Measurements from ENCODE around the gene WDR74. TPM values are rescaled to one million over a fixed set of nuclear protein-coding genes. Genes with fewer than 3 reads are reported as not detected.

The WDR74 gene
- total and polyA plus RNA-seq, 9 of the 15 experiments (the other 6 are each of a cell fraction or from before 2014, with no cell fraction given) = 32.7 to 210 (median 114) TPM

- TF ChIP-seq ZNF407 (IDR thresholded peaks at IDR 0.05; ENCODE audit: low read depth) (no peak), FOXO4 (CRISPR knock-in tag; IDR thresholded peaks at IDR 0.05) (no peak), RUNX1 (IDR thresholded peaks at IDR 0.05; ENCODE audit: low read depth) (no peak), DNMT1 (IDR thresholded peaks at IDR 0.05) (no peak), ZNF444 (CRISPR knock-in tag; IDR thresholded peaks at IDR 0.05) (no peak), ZNF175 (CRISPR knock-in tag; IDR thresholded peaks at IDR 0.05; ENCODE audit: low read depth) (no peak), ILK (tag; IDR thresholded peaks at IDR 0.05; ENCODE audit: borderline replicate concordance, low read depth) (no peak), KLF1 (tag; IDR thresholded peaks at IDR 0.05) (peak; percentile 41; the same call in 1 of the 2 replicates), LCOR (CRISPR knock-in tag; IDR thresholded peaks at IDR 0.05) (peak; percentile 93), CBX2 (IDR thresholded peaks at IDR 0.05; ENCODE audit: insufficient read depth, low read length, poor library complexity, severe bottlenecking) (no peak), OTX1 (CRISPR knock-in tag; IDR thresholded peaks at IDR 0.05) (peak; percentile 91), PHB2 (IDR thresholded peaks at IDR 0.05; ENCODE audit: low read depth) (no peak)
- TF ChIP-seq, protein P1, sequence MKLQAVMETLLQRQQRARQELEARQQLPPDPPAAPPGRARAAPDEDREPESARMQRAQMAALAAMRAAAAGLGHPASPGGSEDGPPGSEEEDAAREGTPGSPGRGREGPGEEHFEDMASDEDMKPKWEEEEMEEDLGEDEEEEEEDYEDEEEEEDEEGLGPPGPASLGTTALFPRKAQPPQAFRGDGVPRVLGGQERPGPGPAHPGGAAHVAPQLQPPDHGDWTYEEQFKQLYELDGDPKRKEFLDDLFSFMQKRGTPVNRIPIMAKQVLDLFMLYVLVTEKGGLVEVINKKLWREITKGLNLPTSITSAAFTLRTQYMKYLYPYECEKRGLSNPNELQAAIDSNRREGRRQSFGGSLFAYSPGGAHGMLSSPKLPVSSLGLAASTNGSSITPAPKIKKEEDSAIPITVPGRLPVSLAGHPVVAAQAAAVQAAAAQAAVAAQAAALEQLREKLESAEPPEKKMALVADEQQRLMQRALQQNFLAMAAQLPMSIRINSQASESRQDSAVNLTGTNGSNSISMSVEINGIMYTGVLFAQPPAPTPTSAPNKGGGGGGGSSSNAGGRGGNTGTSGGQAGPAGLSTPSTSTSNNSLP (IDR thresholded peaks at IDR 0.05; ENCODE audit: borderline replicate concordance, low read depth, low read length) = no peak
- TF ChIP-seq, protein P2, sequence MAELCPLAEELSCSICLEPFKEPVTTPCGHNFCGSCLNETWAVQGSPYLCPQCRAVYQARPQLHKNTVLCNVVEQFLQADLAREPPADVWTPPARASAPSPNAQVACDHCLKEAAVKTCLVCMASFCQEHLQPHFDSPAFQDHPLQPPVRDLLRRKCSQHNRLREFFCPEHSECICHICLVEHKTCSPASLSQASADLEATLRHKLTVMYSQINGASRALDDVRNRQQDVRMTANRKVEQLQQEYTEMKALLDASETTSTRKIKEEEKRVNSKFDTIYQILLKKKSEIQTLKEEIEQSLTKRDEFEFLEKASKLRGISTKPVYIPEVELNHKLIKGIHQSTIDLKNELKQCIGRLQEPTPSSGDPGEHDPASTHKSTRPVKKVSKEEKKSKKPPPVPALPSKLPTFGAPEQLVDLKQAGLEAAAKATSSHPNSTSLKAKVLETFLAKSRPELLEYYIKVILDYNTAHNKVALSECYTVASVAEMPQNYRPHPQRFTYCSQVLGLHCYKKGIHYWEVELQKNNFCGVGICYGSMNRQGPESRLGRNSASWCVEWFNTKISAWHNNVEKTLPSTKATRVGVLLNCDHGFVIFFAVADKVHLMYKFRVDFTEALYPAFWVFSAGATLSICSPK (IDR thresholded peaks at IDR 0.05; ENCODE audit: borderline replicate concordance) = no peak
Observed at GRCh38 chr11:62805076-62805892, 34.1 kb downstream of the WDR74 start, which contains the start of gene NXF1 (continued).

Data from K562 (cell line).